ENCODE data around the gene ARHGAP4.

The ARHGAP4 gene

DNA sequence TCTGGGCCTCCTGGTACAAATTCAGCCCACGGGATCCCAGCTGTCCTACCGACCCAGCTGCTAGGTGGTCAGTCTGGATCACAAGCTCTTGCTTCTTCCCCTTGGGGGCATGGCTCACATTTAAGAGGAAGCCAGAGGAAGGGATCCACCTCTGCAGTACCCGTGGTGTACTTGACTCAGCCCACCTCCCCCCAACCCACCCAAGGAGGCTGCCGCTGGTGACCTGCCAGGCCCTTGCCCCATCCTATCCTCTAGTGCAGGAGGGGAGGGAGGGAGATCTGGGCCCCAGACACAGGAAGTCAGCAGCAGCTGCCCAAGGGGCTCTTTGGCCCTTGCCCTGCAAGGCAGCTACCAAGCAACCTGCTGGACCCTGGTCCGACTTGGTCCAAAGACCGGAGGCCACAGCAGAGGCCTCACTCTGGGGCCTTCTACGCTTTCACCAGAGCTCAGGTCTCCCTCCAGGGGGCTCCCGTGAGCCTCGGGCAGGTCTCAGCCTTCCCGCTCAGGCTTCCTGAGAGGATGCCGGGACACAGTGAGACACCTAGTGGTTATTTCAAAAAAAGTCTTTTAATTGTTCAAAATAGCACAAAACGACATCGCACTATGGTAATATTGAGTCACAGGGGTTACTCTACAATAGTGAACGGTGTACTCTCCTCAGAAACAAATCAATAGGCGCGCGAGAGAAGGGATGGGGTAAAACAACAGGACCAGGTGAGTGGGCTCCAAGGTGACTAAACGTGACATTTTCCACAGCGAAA lies 21.1 kb upstream of the ARHGAP4 start:
- in situ Hi-C loops (cut with HindIII; ENCODE audit: low sequenced_read_pairs) = no loop called here

DNA sequence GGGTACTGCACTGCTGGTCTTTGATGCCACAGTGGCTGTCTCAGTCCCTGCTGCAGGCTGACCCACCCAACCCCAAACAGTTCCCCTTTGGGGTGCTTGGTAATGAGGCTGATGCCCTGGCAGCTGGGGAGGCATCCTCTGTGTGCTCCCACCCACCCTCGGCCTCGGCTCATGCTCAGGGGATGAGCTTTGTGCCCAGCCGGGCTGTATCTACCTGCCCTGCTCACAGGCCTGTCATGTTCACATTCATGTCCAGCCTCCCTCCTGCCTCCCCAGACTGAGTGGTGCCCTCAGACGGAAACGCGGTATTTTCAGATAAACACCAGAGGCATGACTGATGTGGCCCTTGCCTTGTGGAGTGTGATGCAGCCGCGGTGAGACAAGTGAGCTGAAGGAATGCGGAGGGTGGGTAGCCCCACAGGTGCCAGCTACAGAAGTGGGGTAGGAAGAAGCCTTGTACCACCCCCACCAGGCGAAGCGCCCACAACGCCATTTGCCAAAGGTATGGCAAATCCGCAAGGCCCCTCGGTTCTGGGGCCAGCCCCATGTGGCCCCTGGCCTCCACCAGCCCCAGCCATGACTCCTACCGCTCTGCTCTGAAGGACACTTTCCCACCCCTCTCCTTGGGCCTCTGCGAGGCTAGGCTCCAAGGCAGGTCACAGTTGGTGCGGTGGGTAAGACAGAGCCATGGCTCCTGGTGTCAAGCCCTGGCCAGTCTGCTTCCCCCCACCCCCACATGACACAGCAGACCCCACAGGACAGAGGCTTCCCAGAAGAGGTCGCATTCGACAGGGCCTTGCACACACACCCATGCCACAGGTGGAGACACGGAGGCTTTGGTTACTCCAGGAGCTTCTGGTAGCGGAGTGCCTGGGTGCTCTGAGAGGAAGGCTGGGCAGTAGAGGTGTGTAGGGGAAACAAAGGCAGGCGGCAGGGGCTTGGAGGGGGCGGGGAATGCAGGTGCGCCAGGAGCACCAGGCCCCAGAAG lies 20.2 kb upstream of the ARHGAP4 start:
- in situ Hi-C loops (cut with HindIII; ENCODE audit: low sequenced_read_pairs) = no loop called here

DNA sequence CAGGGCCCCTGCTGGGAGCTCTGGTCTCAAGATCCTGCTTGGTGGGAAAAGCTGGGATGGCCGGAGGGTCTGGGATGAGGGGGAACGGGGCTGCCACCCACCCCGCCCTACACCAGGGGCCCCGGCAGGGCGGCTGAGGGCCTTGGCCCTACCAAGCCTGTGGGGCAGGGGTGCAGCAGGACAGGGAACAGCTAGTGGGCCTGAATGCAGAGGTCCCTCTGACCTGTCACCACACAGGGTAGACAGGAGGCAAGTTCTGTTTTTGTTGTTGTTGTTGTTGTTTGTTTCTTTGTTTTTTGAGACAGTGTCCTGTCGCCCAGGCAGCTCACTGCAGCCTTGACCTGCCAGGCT lies 18.7 kb upstream of the ARHGAP4 start:
- in situ Hi-C loops (cut with HindIII; ENCODE audit: low sequenced_read_pairs) = no loop called here

DNA sequence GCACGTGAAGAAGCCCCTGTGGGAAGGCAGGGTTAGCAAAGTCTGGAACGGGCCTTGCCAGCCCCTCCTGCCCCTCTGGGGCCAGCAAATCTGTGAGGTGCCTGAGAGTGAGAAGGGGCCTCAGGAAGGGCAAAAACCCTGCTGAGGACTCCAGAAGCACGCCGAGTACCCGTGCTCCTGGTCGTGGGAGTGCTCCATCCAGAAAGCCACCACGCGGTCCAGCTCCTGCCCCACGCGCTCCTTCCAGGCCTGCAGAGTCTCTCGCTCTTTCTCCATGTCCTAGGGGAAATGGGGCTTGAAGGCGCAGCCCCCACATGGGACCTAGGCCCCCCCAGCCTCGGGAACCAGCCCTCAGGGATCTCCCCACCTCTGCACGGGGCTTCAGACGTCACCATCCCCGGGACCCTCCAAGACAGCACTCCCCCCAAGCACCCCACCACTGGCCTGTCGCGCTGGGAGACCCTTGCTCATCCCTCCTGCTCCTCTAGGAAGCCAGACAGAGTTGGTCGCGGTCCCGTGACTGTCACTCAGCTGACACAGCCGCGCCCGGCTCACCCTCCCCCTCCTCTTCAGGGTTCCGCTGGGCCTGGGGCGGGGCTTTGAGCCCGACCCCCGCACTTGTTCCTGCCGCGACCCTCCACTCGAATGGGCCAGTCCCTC lies 18.2 kb upstream of the ARHGAP4 start, which contains the start of gene RENBP:
TSS of gene RENBP (minus strand) at position 504 of the 660 bp plus-strand sequence. CDS start at position 471, 33 bp downstream.
- in situ Hi-C loops (cut with HindIII; ENCODE audit: low sequenced_read_pairs) = no loop called here

DNA sequence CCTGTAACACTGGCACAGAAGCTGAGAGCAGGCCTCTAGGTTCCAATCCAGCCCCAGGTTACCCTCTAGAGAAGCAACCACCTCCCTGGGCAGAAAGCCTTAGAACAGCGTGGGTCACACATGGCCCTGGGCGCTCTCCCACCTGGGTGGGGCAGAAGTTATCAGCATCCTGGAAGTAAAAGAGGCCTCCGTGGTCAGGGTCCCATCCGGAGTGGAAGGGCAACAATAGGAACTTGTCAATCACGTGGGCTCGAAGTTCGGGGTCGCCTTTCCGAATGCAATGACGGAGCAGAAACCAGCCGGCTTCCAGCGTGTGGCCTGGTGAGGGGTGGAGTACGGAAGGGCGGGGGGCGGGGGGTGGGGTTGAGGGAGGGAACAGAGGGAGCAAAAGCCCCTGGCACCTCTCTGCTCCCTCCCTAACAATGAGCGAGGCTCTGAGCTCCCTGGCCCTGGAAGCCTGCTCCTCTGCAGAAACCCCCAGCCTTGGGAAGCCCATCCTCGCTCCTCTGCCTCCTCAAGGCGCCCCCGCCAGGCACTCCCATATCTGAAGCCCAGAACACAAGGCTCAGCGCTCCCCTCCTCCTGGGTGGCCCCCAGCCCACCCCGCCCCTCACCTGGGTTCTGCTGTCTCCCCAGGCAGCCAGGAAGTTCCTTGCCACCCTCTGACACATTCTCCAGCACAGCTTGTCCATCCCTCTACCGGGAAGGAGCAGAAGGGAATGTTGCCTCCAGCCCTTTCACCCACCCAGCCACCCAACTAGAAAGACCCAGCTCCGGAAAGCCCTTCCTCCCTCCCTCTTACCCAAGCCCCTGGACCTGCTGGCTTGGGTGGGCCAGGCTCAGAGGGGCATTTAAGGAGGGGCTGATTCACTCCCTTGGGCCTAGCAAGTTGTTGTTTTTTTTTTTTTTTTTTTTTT lies 15.5 kb upstream of the ARHGAP4 start:
- in situ Hi-C loops (cut with HindIII; ENCODE audit: low sequenced_read_pairs) = no loop called here

DNA sequence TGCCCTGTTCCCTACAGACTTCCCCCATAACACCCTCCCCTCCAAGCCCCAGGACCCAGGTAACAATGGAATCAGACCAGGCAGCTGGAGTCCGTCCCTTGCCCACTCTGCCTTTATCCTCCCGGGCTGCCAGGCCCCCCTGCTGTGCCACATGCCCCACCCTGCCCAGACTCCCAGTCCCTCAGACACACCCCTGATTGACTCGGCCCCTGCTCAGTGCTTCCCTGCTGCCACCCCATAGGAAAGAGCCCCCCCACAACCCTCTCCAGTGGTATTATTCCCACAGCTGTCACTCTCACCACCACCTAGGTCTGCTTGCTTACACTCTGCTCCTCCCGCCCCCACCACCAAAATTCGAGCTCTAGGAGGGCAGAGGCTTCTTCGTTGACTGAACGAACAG lies 13.5 kb upstream of the ARHGAP4 start:
- in situ Hi-C loops (cut with HindIII; ENCODE audit: low sequenced_read_pairs) = no loop called here

DNA sequence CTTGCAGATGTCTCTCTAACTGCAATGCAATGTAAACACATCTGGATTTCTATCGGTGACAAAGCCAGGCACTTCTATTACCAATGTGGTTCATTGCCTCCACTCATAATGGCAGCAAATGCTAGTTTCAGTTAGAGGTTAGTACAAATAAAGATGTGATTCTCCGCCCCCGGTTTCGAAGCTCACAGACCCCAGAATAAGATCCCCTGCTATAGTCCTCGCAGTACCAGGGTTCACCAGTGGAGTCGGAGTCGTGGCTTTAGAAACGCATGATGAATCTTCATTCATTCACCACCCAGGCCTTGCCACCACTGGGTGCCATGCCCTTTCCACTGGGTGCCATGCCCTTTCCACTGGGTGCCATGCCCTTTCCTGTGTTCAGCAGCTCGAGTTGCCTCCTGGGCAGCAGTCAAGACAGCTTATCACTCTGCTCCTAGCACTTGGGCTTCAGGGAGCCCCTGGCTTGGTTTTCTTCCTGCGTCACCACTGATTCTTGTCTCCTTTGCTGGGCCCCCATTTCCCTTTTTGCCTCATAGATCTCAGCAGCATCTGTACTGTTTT lies 12.2 kb upstream of the ARHGAP4 start:
- in situ Hi-C loops (cut with HindIII; ENCODE audit: low sequenced_read_pairs) = no loop called here

DNA sequence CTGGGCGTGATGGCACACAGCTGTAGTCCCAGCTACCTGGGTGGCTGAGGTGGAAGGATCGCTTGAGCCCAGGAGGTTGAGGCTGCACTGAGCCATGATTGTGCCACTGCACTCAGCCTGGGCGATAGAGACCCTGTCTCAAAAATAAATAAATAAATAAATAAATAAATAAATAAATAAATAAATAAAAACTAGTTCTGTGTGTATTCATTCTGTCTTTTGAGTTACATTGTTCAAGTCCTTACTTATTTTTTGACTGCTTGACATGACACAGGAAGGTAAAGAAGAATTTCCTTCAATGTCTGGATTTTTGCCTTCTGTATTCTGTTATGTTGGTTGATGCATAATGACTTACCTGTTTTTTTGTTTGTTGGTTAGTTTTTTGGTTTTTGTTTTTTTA lies 11.0 kb upstream of the ARHGAP4 start:
- in situ Hi-C loops (cut with HindIII; ENCODE audit: low sequenced_read_pairs) = no loop called here

DNA sequence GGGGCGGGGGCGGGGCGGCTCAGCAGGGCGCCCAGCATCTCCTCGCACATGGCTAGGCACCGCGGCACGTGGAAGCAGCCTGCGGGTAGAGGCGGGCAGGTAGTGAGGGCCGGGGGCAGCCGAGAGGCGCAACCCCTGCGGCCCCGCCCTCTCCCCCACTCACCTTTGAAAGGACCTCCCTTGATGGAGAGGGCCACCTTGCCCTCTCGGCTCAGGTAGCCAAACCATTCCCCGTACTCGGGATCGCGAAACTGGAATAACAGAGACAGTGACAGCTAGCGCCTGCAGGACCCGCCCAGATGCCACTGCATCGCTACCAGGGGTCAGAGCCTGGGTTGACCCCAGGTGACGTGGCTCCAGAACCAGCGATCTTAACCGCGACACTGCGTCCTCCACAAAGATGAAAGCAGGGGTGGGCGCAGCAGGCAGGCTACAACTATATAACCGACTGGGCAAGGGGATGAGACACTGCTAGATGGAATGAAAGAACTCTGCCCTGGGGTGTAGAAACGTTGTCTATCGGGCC lies 9.3 kb upstream of the ARHGAP4 start:
- in situ Hi-C loops (cut with HindIII; ENCODE audit: low sequenced_read_pairs) = no loop called here

DNA sequence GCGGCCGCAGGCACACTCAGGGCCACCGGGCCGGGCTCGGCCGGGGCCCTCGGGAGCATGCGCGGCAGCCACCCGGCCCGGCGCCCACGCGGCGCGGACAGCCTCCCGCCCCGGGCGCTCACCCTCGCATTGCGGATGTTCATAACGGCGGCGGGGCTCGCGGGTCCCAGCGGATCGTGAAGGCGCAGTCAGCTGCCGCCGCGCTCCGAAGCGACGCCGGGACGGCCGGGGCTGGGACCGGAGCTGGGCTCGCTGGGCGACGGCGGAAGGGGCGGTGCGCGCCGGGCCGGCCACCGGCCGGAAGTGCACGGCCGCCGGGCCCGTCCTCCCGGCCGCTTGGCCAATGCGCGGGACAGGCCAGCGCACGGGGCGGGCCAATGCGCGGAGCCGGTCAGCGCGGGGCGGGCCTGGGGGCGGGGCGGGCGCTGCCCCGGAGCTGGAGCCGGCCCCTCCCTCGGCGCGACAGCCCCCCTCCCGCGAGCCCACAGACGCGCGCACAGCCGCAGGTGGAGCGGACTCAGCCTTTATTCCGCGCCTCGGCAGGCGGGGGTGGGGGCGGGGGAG lies 8.8 kb upstream of the ARHGAP4 start, which contains the start of gene NAA10:
TSS of gene NAA10 (minus strand) at position 276 of the 564 bp plus-strand sequence. CDS start at position 143, 133 bp downstream.
- in situ Hi-C loops (cut with HindIII; ENCODE audit: low sequenced_read_pairs) = no loop called here

DNA sequence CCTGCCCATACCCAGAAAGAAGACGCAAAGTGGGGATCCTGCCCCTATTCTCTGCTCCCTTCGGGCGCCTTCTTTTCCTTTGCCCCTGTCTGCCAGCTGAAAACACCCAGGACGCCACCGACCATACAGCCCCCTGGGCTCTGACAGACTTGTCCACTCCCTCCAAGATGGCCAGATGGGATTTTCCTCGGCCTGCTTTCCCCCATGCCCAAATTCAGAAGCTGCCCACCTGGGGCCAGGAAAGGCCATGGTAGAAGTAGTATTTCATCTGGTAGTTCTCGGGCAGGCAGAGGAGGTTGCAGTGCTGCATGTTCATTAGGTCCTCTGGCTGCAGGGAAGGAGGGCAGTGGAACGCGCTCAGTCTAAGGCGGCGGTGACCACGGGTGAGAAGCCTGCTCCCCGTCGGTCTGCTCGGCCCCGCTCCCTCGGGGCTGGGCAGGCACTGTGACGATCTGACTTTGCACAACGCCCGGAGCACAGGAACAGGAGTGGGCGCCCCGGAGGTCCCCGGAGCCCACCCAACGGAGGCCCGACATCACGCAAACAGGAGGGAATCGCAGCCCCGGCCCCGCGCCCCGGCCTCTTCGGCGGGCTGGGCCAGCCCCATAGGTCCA lies 8.2 kb upstream of the ARHGAP4 start:
- in situ Hi-C loops (cut with HindIII; ENCODE audit: low sequenced_read_pairs) = no loop called here

DNA sequence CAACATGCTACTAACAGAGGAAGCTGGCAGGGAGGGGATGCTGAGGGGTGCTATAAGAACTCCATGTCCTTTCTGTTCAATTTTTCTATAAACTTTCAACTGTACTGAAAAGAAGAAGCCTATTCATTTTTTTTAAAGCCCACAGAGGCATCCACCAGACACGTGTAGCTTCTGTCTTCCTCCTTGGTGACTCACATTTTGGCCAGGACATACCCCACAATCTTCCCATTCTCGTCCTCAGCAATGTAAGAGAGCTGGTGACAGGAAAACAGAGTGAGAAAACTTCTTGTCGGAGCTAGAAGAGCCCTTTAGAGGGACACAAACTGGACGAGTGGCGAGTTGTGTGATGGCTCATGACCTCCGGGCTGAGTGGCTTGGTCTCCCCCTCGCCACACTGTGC lies 7.7 kb upstream of the ARHGAP4 start:
- in situ Hi-C loops (cut with HindIII; ENCODE audit: low sequenced_read_pairs) = no loop called here

DNA sequence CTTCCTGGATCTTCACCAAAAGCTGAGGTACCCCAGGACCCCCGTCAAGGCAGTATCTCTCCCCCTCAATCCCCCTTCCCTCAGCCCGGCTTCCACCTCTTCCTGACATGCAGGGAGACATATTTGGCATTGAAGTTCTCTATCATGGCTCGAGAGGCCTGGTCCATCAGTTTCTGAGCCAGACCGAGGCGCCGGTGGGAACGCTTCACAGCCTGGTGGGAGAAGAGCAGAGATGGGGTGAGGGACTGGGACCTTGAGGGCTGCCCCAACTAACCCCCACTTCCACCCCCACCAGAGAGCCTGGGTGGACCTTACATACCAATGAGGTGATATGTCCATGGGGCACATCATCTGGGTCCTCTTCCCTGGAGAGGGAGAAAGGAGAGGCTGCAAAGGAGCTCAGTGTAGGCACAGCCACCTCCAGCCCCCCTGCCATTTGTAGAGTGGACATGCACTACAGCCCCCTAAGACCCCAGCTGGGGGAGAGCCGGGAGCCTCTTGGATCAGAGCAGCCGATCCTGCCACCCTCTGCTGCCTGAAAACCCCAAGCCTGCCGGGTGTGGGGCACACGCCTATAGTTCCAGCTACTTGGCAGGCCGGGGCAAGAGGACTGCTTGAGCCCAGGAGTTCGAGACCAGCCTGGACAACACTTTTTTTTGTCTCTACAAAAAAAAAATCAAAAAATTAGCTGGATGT lies 6.3 kb upstream of the ARHGAP4 start:
- in situ Hi-C loops (cut with HindIII; ENCODE audit: low sequenced_read_pairs) = no loop called here

DNA sequence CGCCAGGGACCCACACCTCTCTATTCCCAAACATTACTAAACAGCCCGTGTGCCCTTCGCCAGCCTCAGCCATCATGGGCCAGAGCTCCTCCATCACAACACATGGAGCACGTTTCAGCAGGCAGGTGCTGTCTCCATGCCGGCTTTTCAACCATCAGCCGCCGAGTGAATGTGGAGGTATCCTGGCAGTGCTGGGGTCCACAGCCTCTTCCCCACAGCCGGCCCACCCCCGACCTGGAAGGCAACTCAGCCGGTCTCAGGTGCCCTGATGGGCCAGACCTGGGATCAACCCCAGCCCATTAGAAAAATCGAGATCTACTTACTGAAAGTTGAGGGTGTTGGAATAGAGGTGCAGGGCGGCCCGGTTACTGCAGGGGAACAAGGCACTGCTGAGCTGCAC lies 5.7 kb upstream of the ARHGAP4 start:
- in situ Hi-C loops (cut with HindIII; ENCODE audit: low sequenced_read_pairs) = no loop called here

DNA sequence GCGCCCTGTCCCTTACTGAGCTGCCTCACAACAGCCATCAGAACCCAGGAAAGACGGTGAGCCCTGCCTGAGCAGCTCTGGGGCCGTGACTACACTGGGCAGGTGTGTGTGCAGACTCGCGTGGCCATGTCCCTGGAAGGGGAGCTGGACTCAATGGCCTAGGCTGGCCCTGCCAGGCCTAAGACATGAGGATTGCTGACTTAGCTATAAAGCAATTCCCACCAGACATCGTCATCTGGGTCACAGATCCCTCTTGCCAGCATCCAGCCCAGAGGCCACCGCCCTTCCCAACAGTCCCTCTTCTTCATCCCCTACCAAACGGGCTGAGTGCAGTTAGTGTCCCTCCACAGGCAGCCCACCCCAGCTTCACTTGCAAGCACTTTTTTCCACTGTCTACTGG lies 5.1 kb upstream of the ARHGAP4 start:
- in situ Hi-C loops (cut with HindIII; ENCODE audit: low sequenced_read_pairs) = no loop called here

DNA sequence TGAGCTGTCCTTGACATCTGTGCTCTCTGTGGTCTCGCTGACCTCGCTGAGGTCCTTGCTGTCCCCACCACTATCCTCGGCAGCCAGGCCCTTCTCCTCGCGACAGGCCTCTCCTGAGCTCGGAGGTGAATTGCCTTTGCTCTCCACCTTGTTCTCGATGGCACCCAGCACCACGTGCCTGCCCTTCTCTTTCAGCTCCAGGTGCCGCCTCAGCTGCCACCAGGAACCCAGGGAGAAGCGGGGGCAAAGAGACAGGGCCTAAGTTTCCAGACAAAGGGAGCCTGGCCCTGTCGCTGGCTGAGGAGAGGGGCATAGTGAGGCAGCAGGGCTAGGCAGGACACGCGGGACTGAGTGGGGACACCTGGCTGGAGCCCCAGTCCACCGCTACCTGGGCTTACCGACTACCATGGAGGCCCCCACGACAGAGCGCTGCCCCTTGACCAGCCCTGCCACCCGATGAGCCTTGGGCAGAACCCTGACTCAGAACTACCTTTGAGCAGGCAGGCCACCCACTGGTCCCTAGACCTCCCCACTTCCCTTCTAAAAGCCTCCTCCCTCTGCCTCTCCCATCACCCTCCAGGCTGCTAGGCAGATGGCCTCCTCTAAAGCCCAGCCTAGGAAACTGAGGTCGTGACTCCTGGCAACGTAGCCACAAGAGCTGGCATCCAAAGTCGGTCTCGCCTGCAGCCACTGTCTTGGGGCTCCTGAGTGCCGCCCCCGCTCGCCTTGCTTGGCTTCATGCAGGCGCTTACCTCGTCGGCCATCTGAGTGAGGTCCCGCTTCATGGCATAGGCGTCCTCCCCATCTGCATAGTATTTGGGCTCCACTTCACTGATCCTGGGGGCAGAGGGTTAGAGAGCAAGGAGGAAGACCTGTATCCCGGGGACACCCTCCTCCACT lies 4.2 kb upstream of the ARHGAP4 start:
- in situ Hi-C loops (cut with HindIII; ENCODE audit: low sequenced_read_pairs) = no loop called here

DNA sequence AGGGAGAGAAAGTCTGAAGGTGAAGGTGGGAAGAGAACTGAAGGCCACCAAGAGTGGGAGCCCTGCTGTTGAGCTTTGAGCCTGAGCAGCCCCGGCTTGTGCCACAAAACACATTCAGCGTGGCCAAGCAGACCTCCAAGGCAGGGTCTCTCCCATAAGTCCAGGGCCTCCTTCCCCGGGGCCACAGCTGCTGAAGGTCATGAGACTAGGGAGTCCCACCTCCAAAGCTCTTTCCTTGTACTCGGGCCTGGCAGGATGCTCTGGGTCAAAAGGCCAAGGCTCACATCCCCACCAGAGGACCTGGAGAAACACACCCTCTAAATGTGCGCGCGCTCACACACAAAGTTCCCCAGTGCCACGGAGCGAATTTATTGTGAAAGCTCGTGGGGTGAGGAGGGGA lies 3.5 kb upstream of the ARHGAP4 start:
- in situ Hi-C loops (cut with HindIII; ENCODE audit: low sequenced_read_pairs) = no loop called here
